Measurements from ENCODE around the gene RPL5.

Gene RPL5

DNA sequence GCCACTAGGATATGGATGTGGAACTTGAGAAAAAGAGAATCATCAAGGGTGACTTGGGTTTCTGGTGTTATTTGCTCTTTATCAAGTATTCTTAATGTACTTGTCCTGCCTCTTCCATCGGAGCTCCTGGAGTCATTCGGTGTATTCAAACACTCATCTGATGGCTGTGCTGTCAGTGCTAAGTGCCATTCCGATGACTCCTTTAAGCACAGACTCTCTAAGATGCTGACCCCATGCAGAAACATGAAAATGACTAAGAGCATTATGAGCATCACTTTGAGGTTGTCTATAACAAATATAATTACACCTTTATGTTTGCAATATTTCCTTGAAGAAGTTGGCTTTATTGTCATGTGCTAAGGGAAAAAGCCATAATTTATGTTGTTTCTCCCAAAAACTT is 11.3 kb upstream of the RPL5 start:
- no peak for DNase-seq

DNA sequence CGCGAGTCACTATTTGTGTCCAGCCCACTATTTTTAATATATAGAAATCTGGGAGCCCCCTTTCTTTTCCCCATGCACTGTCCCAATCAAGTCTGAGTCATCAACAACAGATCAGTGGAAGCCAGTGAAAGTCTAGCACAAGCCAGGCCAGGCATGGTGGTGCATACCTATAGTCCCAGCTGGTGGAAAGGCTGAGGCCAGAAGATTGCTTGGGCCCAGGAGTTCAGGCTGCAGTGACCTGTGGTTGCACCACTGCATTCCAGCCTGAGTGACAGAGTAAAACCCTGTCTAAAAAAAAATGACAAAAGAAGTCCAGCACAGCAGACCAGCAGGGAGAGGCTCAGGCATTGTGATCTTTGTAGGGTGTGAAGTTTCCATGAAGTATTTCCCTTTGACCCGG is 9.0 kb upstream of the RPL5 start:
- DNase-seq: no peak

DNA sequence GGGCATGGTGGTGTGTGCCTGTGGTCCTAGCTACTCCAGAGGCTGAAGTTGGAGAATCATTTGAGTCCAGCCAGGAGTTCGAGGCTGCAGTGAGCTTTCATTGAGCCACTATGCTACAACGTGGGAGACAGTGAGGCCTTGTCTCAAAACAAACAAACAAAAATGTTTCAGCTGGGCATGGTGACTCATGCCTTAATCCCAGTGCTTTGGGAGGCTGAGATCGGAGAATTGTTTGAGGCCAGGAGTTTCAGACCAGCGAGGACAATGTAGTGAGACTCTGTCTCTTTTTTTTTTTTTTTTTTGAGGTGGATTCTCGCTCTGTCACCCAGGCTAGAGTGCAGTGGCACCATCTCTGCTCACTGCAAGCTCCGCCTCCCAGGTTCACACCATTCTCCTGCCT is 5.0 kb upstream of the RPL5 start:
- DNase-seq: no peak

DNA sequence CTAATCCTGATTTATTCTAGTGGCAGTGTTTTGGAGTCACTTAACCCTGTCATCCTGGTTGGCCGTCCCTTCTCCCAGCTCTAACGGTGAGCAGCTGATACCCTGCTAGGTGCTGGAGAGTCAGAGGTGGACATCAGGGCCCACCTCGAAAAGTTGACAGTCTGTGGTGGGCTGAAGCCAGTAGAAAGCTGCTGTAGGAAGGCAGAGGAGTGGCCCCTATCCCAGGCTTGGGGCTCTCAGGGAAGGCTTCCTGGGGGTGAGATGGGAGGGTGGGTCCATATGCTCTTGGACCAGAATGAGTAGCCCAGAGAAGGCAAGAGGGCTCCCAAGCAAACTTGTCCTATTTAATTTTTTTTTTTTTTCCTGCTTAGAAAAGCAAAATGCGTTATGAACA is 475 bp upstream of the RPL5 start:
- no peak for DNase-seq

DNA sequence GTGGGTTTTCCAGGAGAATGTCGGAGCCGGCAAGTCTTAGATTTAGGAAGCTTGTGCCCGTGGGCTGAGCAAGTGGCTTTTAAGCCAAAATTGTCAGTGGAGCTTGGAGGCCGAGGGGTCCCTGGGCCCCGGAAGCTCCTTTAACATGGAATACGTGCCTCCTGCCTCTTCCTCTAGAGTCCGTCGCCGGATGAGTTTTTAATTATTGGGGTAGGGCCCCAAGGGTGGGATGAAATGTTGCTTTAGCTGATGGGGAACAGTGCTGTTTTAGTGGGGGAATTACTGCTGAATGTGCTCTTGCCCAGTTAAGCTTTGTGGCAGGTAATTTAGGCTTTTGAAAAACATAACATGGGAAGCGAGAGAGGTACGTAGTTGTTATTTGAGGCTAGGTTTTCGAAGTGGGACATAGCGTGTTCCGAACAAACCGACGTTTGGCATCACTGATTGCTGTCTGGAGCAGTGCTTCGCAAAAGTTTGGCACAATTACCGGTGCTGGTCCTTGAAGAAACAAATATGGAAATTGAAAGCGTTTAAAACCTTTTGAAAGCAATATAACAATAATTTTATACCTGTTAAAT is 786 bp downstream of the RPL5 start:
- no peak for DNase-seq

DNA sequence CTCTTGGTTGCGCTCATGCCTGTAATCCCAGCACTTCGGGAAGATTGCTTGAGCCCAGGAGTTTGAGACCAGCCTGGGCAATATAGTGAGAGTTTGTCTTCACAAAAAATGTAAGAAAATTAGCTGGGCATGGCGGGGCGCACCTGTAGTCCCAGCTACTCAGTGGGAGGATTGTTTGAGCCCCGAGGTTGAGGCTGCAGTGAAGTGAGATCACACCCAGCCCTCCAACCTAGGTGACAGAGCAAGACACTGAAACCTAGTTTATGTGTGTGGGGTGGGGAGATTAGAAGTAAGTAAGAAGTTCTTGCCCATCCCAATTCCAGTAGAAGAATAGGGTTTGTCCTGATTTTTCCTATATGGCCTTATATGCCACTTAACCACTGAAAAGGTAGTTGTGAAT is 2.0 kb downstream of the RPL5 start:
- DNase-seq: no peak

DNA sequence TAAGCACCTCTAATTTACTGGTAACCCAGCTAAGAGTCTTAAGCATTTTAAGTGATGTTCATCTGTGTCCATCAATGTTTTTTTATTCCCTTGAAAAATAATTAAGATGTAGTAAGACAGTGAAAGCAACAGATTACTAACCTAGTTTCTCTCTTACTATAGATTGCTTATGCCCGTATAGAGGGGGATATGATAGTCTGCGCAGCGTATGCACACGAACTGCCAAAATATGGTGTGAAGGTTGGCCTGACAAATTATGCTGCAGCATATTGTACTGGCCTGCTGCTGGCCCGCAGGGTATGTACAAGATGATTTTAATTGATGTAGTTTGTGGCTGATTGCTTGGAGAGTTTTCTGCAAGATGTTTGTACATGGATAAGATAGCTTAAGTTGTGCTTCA is 2.8 kb downstream of the RPL5 start:
- no peak for DNase-seq

DNA sequence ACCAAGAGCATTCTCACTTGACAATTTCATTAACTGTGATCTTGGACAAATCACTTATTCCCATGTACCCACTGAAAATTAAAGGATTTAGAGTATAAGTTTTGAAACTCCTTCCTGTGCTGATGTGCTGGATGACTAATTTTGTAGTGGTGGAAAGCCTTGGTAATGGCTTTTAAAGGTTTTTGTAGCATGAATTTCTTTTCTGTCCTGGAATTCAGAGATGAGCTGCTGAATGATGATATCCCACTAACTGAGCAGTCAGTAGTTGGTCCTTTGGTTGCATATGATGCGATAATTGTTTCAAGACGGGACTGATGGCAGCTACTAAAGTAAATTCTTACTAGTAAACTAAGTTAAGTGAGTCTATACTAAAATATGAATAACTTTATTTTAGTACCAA is 5.2 kb downstream of the RPL5 start:
- no peak for DNase-seq

DNA sequence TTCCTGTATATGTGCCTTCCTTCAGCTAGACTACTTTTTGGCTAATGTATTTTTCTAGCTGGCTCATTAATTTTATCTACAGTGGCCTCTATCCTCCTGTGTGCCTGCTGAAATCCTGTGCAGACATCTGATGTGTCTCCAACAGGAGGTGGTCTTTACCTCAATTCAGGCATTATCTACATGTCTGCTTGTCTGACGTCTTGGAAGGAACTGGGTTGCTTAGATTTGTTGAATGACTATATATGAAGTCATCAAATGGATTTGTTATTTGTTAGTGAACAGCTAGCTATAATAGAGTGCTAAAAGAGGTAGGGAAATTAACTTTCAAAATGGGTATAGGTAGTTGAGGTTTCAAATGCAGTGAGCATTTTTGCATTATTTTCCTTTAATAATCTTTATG is 6.7 kb downstream of the RPL5 start:
- DNase-seq: no peak

DNA sequence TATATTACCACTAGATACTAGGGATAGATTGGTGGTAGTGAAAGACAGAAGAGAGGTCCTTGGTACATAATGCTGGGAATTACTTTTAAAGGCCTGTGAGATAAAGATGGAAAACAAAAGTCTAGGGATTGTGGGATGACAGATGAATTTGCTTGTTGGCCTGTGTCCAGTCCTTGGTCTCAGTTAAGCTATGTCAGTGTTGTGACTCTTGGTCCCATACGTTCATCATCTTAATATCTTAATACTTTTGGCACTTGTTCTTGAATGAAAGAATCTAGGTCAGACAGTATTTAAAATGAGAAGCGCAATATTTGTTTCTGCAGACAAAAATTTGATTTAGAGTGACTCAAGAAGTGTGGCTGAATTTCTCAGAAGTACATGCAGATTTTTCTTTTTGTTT is 7.6 kb downstream of the RPL5 start:
- DNase-seq: no peak

DNA sequence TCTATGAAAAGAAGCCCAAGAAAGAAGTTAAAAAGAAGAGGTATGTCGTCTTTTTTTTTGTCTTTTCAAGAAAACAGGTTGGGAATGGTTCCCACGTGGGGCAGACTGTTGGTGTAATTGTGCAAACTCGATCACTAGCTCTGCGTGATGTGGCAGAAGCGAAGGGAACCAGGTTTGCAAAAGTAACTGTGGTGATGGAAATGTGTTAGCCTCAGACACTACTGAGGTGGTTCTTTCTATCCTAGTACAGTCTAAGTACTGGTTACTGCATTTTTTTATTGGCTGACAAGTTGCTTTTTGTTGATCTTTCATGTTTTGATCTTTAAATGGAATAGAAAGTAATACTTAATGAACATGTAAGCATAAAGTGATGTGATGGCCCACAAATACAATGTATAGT is 8.8 kb downstream of the RPL5 start:
- DNase-seq: no peak

DNA sequence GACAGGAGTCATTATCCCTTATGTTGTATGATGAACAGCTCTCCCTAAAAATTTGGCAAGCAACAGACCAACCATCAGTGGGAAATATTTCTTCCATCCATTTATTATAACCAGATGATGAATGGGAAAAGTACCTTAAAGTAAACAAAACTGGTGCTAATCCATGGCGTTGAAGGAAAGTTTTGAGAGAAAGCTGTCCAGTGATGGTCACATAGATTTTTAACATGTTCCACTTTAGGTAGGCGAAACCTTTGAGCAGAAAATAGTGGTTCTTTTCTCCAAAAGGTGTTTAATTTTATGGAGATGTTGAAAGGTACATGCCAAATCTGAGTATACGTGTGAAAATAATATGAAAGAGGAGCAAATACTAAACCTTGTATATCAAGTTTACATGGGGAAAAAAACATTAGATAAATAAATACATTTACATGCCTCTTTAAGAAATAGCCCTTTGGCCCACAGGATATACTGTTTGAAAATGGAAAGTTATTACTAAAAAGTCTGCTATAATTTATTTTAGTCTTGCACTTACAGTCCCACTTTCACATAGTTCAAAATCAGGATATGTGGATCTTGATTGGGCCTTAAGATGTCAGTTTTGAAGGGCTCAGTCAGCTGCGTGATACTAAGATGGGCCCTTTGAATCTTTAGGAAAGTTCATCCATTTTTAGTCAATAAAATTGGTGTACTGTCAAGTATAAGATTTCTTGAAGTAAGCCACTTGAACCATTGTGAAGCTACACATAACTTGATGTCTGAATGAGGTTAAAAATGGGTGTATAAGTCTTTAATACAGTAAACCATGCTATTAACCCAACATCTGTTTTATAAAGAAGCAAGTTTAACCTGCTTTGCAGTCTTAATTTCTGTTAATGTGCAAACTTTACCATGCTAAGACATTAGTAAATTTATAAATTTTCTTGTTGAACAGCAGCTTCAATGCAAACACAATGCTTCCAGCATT is 10.5 kb downstream of the RPL5 start:
- no peak for DNase-seq

DNA sequence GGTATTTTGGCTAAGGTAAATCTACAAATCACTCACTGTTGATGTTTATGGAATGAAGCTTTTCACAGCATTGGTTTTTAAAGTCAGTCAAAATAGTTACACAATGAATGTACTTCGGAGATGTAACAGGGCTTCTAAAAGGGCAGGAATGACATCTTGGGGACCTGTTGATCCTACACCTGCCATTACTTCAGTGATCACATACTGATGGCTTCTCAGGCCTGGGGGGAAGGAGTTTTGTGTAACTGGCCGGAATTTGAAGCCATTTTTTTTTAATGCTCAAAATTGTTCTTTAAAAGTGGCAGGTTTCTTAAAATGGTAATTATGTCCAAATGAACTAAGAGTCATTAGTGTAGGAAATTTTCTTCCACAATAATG is 11.2 kb downstream of the RPL5 start:
- no peak for DNase-seq

DNA sequence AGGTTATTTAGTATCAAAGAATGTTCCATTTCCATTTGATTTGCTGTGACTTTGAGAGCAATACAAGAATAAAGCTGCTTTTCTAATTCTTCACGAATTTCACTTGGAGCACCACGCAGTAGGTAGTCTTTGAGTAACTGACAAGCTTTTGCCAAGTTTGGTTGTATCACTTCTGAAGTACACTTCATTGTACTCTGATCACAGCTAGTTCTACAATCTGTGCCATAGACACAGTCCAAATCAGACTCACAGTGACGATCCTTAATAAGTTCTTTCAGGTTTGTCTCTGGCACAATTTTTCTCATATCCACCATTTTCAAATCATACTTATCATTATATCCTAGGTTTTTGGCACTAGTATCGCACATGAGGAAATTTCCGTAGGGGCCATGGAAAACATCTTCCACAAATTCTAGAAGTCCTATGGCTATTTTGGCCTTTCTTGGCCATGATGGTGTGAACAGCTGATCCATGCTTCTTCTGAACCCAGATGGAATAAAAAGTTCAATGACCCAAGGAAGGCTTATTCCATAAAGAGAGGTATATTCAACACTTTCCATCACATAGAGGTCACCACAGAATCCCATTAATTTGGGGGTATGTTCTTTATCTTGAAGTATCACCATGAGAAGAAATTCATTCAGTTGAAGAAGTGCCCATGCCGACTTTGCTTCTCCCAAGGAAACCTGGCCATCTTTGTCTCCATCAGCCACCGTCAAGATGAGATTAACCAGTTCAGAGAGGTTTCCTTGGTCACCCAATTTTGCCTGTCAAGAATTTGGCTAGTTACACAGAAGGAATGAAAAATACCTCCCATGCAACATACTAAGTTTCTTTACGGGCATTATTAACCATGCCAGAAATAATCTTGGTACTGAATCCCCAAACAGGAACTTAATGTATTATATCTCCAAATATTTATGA is 11.9 kb downstream of the RPL5 start:
- DNase-seq: no peak

DNA sequence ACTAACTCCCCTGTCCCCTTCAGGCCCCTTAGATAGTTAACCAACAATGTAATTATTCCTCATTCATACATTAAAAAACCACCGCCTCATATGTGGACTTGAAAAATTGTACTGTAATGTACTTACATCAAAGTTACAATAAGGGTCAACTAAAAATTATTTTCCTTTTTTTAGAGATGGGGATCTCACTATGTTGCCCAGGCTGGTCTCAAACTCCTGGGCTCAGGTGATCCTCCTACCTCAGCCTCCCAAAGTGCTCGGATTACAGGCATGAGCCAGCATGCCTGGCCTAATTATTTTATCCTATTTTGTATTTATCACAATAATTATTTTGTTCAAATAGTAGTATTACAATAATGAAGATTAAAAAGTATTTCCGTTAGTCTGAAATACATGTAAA is 12.6 kb downstream of the RPL5 start:
- no peak for DNase-seq

DNA sequence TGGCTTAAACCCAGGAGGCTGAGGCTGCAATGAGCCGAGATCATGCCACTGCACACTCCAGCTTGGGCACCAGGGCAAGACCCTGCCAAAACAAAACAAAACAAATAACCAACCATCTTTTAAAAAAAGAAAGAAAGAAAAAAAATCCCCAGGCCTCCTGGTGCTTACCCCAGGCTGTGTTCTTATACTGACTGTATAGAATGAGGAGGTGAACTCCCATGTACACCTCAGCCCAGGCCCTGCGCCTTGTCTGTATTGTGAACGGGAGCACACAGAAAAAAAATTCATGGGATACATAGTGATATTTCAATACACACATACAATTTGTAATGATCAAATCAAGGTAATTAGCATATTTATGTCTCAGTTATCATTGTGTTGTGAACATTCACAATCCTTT is 14.1 kb downstream of the RPL5 start:
- DNase-seq: no peak

DNA sequence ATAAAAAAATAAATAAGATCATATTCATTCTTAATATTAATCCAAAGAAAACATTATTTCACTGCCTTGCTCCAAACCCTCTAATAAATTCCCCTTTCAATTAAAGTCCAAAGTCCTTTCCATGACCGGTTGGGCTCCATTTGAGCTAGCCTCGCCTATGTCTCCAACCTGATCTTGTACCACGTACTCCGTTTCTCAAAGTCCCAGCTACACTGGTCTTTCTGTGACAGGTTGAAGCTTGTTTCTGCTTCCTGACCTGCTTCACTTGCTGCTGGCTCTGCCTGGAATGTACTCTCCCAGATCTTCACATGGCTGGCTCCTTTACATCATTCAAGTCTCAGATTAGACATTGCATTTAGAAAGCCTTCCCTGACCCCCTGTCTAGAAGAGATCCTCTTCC is 16.4 kb downstream of the RPL5 start:
- no peak for DNase-seq

DNA sequence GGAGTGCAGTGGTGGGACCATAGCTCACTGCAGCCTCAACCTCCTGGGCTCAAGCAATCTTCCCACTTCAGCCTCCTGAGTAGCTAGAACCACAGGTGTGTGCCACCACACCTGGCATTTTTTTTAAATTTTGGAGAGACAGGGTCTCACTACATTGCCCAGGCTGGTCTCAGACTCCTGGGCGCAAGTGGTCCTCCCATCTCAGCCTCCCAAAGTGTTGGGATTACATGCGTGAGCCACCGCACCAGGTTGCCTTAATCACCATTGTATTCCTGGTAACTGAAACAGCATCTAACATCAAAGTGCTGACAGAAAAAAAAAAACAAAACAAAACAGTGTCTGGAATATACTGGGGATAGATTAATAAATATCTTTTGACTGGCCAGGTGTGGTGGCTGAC is 18.2 kb downstream of the RPL5 start:
- no peak for DNase-seq

DNA sequence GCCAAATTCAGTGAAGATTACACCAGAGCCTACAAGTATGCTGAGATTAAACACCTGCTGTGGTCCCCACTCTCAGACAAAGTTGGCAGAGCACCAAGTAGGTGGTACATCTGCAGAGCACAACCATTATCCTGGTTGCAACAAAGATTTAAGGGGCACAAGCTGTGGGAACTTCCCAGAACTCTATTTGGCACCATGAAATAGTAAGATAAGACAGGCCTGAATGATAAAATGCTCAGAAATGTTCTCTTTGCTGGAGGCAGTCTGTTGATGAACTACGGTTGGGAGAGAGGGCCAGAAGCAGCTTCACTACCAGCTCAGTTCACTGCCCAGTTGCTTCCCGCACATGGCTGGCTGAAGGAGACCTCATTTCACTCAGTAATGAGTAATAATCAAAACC is 19.9 kb downstream of the RPL5 start:
- DNase-seq: no peak

DNA sequence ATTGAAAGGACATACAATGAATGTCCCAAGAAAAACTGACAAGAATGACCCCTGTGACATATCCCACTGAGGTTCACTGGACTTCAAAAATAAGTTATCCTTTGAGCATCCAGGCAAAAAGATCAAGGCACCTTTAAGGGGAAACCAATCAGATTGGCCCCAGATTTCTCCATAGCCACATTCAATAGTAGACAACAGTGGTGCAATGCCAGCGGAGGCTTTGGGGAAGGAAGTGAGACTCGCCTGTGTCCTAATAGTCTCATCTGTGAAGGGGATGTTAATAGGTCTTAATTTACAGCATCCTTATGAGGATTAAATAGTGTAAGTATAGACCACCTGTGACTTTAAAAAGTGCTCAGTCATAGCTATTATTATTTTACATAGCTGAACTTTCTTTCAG is 21.5 kb downstream of the RPL5 start:
- no peak for DNase-seq

DNA sequence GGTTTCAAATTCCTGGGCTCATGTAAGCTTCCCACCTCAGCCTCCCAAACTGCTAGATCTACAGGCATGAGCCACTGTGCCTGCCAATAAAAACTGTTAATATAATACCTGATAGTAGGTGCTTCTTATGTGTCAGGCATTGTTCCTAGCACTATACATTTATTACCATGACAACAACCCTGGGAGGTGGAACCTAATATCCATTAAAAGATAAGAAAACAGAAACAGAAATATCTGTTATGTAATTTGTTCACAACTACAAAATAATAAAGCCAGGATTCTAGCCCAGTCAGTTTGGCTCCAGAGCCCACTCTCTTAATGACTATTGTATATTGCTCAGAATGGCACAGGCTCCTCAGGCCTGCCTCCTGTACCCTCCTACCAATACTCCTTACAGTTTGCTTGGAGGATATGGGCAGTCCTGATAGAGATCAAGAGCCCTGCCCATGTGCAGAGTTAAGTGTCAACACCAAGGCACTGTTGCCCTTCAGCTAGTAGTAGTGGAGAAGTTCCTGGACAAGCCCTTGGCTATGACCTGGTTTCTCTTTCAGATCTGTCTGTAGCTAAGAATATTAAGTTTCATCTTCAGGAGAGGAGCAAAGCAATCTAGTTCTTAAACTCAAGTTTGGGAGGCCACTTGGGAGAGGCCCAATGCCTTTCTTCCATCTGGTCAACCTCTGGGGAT is 22.4 kb downstream of the RPL5 start:
- no peak for DNase-seq

DNA sequence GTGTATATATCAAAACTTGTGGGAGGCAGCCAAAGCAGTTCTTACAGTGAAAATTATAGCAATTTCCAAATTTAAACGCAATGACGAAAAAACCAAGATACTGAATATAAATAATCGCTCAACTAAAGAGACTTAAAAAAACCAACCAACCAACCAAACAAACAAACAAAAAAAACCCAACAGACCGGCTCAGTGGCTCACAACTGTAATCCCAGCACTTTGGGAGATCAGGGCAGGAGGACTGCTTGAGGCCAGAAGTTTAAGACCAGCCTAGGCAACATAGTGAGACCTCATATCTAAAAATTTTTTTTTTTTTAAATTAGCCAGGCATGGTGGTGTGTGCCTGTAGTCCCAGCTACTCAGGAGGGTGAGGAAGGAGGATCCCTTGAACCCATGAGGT is 23.4 kb downstream of the RPL5 start:
- DNase-seq: no peak

DNA sequence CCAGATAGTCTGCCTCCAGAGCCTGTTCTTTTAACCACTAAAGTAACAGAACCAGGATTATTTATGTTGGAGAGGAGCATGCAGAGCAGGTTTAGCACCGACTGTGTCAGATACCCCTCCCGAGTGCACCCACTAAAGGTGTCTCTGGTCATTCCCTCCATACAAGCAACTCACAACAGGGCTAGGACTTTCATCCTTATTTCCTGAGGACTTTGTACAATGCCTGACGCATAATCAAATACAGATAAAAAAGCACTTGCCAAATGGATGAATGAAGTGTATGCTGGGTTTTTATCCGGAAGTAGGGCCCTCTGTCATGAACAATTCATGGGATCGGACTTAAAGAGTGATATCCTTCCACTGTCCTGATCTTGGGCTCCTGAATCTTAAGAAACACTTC is 26.0 kb downstream of the RPL5 start:
- DNase-seq: no peak

Data from CD4-positive, alpha-beta T cell treated with Interleukin-15 for 1 hour (primary cell).